Neutrophil (primary cell): ENCODE results near the gene ARMC3.
"Not testable (repeated sequence)": the region's sequence is repeated elsewhere in the genome, so short reads cannot be mapped to it uniquely, and the experiment has no call there.

Source experiments
- H3K27ac ChIP-seq: fragments of 200-600 bp; sonication (generic); 2 replicates; pipeline ENCODE4 v1.5.1; 2016; ENCODE audit warnings: mild to moderate bottlenecking, moderate library complexity
- H3K27me3 ChIP-seq: fragments of 200-600 bp; sonication (generic); 2 replicates; pipeline ENCODE4 v1.6.0; 2016; ENCODE audit warnings: mild to moderate bottlenecking
- H3K36me3 ChIP-seq: fragments of 200-600 bp; sonication (generic); 2 replicates; pipeline ENCODE4 v1.5.1; 2017
- H3K4me1 ChIP-seq, 2 experiments: fragments of 200-600 bp in 1 of 2; sonication (generic) in 1 of 2; 1 replicate in 1 of 2; 2 replicates in 1 of 2; pipeline versions ENCODE4 v1.5.1 to v1.6.1; 2013 to 2016; ENCODE audit warnings: low read depth in 1 of 2, low read length in 1 of 2, mild to moderate bottlenecking in 1 of 2, moderate library complexity in 1 of 2; ENCODE audit not compliant: control insufficient read depth in 1 of 2, insufficient read depth in 1 of 2
- H3K4me3 ChIP-seq, 2 experiments: fragments of 200-600 bp in 1 of 2; sonication (generic) in 1 of 2; 1 replicate in 1 of 2; 2 replicates in 1 of 2; pipeline ENCODE4 v1.5.1; 2013 to 2016; ENCODE audit warnings: low read depth in 1 of 2, low read length in 1 of 2, mild to moderate bottlenecking in 1 of 2, moderate library complexity in 1 of 2
- H3K9me3 ChIP-seq: fragments of 200-600 bp; sonication (generic); 2 replicates; pipeline ENCODE4 v1.5.1; 2016
- TF ChIP-seq, protein P1 (sequence below): fragments of 200-600 bp; sonication (generic); IDR thresholded peaks from 2 replicates; pipeline ENCODE4 v1.5.1; 2016; ENCODE audit warnings: antibody characterized with exemption

Gene ARMC3

DNA sequence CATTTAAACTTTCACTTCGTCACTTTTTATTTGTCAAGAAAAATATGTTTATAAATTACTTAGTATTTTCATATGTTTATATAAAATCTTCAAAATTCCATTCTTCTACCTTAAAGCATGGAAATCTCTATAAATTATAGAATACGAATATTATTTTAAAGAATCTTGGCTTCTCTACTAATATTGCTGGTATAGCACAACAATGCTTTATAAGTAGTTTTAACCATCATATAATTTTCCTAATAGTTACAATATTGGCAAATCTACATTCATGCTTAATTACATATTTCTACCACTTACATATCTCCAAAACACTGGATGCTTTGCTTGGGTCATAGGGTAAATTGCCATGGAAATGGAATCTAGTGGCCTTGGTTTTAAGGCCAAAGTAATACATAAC is 21.1 kb upstream of the ARMC3 start:
- H3K36me3 ChIP-seq = no peaks in the 10 kb centered on the region
- TF ChIP-seq, protein P1, sequence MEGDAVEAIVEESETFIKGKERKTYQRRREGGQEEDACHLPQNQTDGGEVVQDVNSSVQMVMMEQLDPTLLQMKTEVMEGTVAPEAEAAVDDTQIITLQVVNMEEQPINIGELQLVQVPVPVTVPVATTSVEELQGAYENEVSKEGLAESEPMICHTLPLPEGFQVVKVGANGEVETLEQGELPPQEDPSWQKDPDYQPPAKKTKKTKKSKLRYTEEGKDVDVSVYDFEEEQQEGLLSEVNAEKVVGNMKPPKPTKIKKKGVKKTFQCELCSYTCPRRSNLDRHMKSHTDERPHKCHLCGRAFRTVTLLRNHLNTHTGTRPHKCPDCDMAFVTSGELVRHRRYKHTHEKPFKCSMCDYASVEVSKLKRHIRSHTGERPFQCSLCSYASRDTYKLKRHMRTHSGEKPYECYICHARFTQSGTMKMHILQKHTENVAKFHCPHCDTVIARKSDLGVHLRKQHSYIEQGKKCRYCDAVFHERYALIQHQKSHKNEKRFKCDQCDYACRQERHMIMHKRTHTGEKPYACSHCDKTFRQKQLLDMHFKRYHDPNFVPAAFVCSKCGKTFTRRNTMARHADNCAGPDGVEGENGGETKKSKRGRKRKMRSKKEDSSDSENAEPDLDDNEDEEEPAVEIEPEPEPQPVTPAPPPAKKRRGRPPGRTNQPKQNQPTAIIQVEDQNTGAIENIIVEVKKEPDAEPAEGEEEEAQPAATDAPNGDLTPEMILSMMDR = no peak
- H3K4me3 ChIP-seq = no peak overlapping the region
- H3K27ac ChIP-seq = no peak overlapping the region
- H3K4me1 ChIP-seq = no peaks in the 10 kb centered on the region
- no peaks in the 10 kb centered on the region for H3K27me3 ChIP-seq
- no peaks in the 10 kb centered on the region for H3K9me3 ChIP-seq

DNA sequence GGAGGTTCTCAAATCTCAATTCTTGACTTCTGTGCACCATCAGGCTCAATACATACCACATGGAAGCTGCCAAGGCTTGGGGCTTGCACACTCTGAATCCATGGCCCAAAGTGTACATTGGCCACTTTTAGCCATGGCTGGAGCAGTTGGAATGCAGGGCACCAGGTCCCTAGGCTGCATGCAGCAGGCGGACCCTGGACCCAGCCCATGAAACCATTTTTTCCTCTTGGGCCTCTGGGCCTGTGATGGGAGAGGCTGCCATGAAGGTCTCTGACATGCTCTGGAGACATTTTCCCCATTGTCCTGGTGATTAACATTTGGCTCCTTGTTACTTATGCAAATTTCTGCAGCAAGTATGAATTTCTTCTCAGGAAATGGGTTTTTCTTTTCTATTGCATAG is 19.0 kb upstream of the ARMC3 start:
- TF ChIP-seq, protein P1 = no peak
- Histone ChIP-seq H3K9me3 (no peaks in the 10 kb centered on the region), H3K27ac (no peak overlapping the region), H3K36me3 (no peaks in the 10 kb centered on the region), H3K27me3 (no peaks in the 10 kb centered on the region), H3K4me3 (no peak overlapping the region), H3K4me1 (no peaks in the 10 kb centered on the region)

- not testable (repeated sequence) for H3K9me3 ChIP-seq, H3K4me3 ChIP-seq, H3K4me1 ChIP-seq, H3K27ac ChIP-seq, H3K27me3 ChIP-seq, H3K36me3 ChIP-seq
Observed at GRCh38 chr10:22909673-22910072, 18.2 kb upstream of the ARMC3 start.

DNA sequence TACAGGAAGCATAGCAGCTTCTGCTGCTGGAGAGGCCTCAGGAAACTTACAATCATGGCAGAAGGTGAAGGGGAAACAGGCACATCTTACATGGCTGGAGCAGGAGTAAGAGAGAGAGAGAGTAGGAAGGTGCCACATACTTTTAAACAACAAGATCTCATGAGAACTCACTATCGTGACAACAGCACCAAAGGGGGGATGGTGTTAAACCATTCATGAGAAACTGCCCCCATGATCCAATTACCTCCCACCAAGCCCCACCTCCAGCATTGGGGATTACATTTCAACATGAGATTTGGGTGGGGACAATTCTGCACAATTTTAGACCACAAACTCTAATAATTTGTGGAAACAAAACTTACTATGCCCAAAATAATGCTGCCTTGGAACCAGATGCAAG is 16.8 kb upstream of the ARMC3 start:
- TF ChIP-seq, protein P1 = no peak
- H3K36me3 ChIP-seq = no peaks in the 10 kb centered on the region
- no peaks in the 10 kb centered on the region for H3K27me3 ChIP-seq
- H3K27ac ChIP-seq = no peak overlapping the region
- no peaks in the 10 kb centered on the region for H3K4me1 ChIP-seq
- no peaks in the 10 kb centered on the region for H3K9me3 ChIP-seq
- no peak overlapping the region for H3K4me3 ChIP-seq

DNA sequence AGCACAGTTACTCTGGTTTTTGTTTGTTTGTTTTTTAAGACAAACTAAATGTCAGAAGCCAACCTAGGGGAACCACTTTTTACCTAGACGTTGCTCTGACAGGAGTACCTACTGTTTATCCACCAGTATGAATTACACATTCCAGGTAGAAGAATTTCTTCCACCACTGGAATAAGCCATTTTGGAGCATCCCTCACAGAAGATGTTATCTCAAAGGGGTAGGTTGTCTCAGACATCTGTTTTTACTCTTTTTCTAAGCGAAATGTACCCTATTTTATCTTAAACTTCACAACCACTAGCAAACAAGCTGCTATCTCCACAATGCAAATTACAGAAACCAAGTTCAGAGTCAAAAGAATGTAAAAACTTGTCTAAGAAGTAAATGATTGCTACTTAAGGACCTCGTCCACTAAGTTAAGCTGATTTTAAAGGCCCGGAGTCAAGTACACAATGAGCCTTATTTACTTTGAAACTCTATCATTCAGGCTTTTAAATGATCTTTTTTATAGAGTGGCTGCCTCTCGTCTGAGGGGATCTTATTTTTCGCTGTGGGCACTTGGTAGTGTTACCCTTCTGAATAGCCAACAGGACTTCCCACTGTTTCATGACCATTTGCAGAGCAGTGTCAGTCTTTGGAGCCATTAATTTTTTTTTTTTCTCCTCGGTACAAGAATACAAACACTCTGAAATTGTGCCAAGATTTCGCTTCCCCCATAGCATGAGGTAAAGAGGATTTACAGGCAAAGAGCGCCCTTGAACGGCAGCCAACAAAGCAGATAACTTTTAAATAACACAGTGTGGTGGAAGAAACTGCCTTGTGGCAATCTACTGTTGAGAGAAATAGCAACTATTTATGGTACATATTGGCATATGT is 15.7 kb upstream of the ARMC3 start:
- TF ChIP-seq, protein P1 = no peak
- no peak overlapping the region for H3K27ac ChIP-seq
- H3K9me3 ChIP-seq = no peaks in the 10 kb centered on the region

GRCh38 chr10:22912763-22913384 is 15.0 kb upstream of the ARMC3 start:
- Histone ChIP-seq H3K27ac (no peak overlapping the region), H3K27me3 (no peaks in the 10 kb centered on the region), H3K4me1 (no peaks in the 10 kb centered on the region), H3K36me3 (no peaks in the 10 kb centered on the region), H3K9me3 (no peaks in the 10 kb centered on the region), H3K4me3 (no peak overlapping the region)
- TF ChIP-seq, protein P1 = no peak

More for the DNA sequence above, 15.7 kb upstream of the ARMC3 start:
- Histone ChIP-seq H3K27me3 (no peaks in the 10 kb centered on the region), H3K36me3 (no peaks in the 10 kb centered on the region), H3K4me1 (no peaks in the 10 kb centered on the region), H3K4me3 (no peak overlapping the region)
